ENCODE measurements around the gene ARRB1.

DNA sequence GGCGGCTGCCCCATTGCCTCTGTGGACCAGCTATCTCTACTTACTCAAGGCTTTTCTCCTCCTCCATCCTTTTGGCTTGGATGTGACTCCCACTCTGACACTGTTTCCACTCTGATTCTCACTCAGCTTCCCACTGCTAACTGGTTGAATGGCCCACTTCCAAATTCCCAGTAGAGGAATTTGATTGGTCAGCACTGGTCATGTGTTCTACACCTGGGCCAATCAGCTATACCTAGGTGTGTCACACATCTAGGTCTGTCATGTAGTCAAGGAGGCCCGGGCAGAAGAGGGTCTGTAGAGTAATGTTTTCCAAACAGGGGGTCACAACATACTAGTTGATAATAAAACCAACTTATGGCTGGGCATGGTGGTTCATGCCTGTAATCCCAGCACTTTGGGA lies 57.6 kb downstream of the ARRB1 start:
- TF ChIP-seq, protein P1, sequence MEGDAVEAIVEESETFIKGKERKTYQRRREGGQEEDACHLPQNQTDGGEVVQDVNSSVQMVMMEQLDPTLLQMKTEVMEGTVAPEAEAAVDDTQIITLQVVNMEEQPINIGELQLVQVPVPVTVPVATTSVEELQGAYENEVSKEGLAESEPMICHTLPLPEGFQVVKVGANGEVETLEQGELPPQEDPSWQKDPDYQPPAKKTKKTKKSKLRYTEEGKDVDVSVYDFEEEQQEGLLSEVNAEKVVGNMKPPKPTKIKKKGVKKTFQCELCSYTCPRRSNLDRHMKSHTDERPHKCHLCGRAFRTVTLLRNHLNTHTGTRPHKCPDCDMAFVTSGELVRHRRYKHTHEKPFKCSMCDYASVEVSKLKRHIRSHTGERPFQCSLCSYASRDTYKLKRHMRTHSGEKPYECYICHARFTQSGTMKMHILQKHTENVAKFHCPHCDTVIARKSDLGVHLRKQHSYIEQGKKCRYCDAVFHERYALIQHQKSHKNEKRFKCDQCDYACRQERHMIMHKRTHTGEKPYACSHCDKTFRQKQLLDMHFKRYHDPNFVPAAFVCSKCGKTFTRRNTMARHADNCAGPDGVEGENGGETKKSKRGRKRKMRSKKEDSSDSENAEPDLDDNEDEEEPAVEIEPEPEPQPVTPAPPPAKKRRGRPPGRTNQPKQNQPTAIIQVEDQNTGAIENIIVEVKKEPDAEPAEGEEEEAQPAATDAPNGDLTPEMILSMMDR (IDR thresholded peaks at IDR 0.05), result no peak
- TF ChIP-seq POLR2A (IDR thresholded peaks at IDR 0.05), result no peak
